ENCODE results near the gene SIRT7.
A peak's percentile ranks its signal among the peaks of the same experiment; 100 is the strongest.

The SIRT7 gene

DNA sequence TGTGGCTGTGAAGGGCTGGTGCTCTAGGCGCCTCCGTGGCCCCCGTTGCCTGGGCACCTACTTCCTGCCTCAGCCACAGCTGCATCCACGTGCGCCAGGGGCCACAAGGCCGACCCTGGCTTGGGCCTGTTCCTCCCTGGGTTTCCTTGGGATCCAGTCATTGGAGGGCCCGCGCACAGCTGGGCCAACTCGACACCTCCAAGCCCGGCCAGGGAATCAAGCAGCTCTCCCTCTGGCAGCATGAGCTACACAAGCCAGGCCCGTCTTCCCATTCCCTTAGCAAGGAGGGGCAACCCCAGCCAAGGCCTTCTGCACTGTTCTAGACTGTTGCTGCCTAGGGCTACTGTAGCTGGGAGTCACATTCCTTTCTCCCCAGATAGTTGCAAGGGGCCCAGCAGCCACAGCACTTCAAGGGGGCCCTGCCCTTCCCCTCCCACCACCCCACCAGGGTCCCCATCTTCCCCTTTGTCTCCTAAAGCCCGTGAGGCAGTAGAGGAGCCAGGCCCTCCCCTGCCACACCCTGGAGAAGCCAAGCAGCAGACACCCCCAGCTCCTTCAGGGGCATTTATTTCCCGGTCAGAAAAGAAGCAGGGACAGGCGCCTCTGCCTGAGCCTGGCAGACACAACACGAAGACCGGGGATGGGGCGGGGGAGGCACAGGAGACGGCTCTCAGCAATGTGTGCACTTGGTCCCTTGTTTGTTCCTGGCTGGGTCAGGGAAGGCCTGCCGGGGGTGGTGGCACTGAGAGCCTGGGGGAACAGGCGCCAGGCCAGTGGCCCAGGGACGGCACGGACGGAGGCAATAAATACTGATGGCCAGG is 50.6 kb downstream of the SIRT7 start:
- Mint-ChIP-seq H3K4me3 (peak overlapping the region; percentile 36), H3K36me3 (ENCODE audit: low read depth) (peaks cover 37% of the 10 kb centered on the region), H3K9me3 (no peaks in the 10 kb centered on the region), H3K4me1 (peaks cover 57% of the 10 kb centered on the region), H3K27me3 (no peaks in the 10 kb centered on the region), H3K27ac (peak overlapping the region; percentile 81)
- ATAC-seq (peak; percentile 1), DNase-seq (peak; percentile 42)

DNA sequence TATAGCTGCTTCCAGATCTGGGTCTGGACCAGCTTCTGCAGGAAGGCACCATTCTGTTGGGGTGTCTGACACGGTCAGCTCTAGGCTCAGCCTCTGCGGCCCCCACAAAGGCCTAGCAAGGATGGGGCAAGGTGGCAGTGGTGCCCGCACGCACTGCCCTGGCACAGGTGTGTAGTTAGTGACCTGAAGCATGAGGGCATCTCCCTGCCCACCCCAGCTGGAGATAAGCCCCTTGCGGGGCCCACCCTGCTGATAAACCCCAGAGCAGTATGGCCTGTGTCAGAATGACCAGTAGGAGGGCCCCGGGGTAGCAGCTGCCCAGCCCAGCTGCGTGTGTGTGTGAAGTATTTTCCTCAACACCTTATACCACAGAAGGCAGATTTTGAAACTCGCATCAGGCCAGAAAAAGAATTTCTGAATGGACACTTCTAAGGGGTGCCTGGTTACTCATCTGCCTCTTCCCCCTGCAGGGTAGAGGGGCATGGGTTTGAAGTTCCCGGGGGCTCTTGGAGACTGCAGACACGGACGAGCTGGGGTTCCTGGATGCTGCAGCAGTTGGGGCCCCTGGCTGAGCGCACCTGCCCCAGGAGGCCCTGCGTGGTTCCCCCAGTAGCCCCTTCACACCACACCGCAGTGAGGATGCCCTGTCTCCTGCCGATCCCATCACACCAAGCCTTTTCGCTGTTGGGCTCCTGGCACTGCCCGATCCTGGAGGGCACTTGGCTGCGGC is 51.4 kb downstream of the SIRT7 start:
- Mint-ChIP-seq H3K4me3 (peak overlapping the region; percentile 36), H3K27ac (peak overlapping the region; percentile 81), H3K9me3 (no peaks in the 10 kb centered on the region), H3K27me3 (no peaks in the 10 kb centered on the region), H3K36me3 (ENCODE audit: low read depth) (peaks cover 38% of the 10 kb centered on the region), H3K4me1 (peaks cover 54% of the 10 kb centered on the region)
- ATAC-seq, result peak; percentile 1
- DNase-seq, result no peak

- DNase-seq (no peak), ATAC-seq (no peak)
- Mint-ChIP-seq H3K27ac (peak overlapping the region; percentile 81), H3K9me3 (no peaks in the 10 kb centered on the region), H3K4me3 (no peak overlapping the region), H3K36me3 (ENCODE audit: low read depth) (peaks cover 41% of the 10 kb centered on the region), H3K27me3 (no peaks in the 10 kb centered on the region), H3K4me1 (peaks cover 55% of the 10 kb centered on the region)
Observed at GRCh38 chr17:81865733-81866439, 52.1 kb downstream of the SIRT7 start.

DNA sequence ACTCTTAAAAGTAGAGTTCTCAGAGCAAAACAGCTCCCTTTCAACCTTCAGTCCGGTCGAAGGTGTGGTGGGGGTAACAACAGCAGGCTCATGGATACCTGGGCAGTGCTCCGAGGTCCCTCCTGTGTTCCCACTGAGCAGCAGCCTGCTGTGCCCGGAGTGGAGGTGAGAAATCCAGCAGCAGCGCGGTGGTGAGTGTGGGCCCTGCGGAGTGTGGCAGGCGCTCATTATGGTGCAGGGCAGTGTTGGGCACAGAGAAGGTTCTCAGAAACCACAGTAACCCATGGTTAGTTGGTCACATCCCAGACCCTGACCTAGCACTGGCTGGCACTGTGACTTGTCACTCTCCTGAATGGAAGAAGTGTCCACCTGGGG is 52.6 kb downstream of the SIRT7 start:
- H3K4me1 Mint-ChIP-seq, result peaks cover 58% of the 10 kb centered on the region
- H3K27ac Mint-ChIP-seq, result no peak overlapping the region
- no peak overlapping the region for H3K4me3 Mint-ChIP-seq
- H3K36me3 Mint-ChIP-seq (ENCODE audit: low read depth), result peaks cover 45% of the 10 kb centered on the region
- DNase-seq (no peak), ATAC-seq (no peak)
- no peaks in the 10 kb centered on the region for H3K9me3 Mint-ChIP-seq
- peaks cover 3% of the 10 kb centered on the region for H3K27me3 Mint-ChIP-seq

DNA sequence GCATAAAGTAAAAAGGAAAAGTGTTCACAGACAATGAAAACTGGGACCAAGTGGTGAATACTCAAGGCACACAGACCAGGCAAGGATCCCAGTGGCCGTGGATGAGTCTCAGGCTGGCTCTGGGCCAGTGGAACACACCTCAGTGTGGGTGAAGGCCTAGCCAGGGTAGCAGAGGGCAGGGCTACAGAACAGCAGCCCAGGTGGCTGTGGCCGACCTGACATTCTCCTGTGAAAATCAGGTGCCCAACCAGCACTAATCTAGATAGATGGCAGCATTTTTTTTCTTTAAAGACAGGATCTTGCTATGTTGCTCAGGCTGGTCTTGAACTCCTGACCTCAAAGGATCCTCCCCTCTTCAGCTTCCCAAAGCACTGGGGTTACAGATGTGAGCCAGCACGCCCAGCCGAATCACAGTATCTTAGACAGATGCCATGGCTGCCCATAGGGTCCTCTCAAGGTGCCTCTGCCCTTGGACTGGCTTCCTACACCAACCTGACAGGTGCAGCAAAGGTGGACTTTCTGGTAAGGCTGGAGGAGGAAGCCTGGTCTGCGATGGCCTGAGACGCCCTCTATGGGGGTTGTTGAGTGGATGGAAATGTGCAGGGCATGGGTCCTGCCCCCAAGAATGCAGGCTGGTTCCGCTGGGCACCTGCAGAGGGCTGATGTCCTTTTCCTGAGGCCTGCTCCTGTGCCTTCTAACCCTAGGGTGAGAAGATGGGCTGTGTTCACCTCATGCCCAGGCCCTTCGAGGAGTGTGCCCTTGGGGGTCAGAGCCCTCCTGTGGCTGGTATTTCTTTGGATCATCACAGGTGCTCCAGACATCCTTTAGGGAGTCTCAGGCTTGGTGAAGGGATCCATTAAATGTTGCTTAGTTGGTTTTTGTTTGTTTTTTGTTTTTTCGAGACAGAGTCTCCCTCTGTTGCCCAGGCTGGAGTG is 53.9 kb downstream of the SIRT7 start:
- ATAC-seq, result no peak
- H3K4me1 Mint-ChIP-seq, result peaks cover 56% of the 10 kb centered on the region
- H3K36me3 Mint-ChIP-seq (ENCODE audit: low read depth), result peaks cover 41% of the 10 kb centered on the region
- H3K4me3 Mint-ChIP-seq, result peak overlapping the region; percentile 84
- peaks cover 3% of the 10 kb centered on the region for H3K27me3 Mint-ChIP-seq
- no peak for DNase-seq
- peak overlapping the region; percentile 95 for H3K27ac Mint-ChIP-seq
- no peaks in the 10 kb centered on the region for H3K9me3 Mint-ChIP-seq

GRCh38 chr17:81863123-81863675 is 54.8 kb downstream of the SIRT7 start:
- ATAC-seq (no peak), DNase-seq (no peak)
- Mint-ChIP-seq H3K4me1 (peaks cover 62% of the 10 kb centered on the region), H3K27me3 (peaks cover 3% of the 10 kb centered on the region), H3K4me3 (peak overlapping the region; percentile 84), H3K27ac (peak overlapping the region; percentile 95), H3K36me3 (ENCODE audit: low read depth) (peaks cover 46% of the 10 kb centered on the region), H3K9me3 (no peaks in the 10 kb centered on the region)
